ENCODE results near the gene FOXO6. TPM values are rescaled to one million over a fixed set of nuclear protein-coding genes. Genes with fewer than 3 reads are reported as not detected.
"Not testable (repeated sequence)": the region's sequence is repeated elsewhere in the genome, so short reads cannot be mapped to it uniquely, and the experiment has no call there.

FOXO6 gene
- total RNA-seq, 1 donor from 2014 or later, result 2.8 TPM

- H3K9me3 Mint-ChIP-seq (ENCODE audit: low read depth), result peaks cover 5% of the 10 kb centered on the region
- no peaks in the 10 kb centered on the region for H3K36me3 Mint-ChIP-seq (ENCODE audit: insufficient read depth)
- DNase-seq (ENCODE audit: low spot score, unreplicated experiment), result no peak
- no peak for TF ChIP-seq CTCF (IDR thresholded peaks at IDR 0.05; ENCODE audit: unreplicated experiment)
- H3K27me3 Mint-ChIP-seq, result peaks cover 6% of the 10 kb centered on the region
- H3K4me3 Mint-ChIP-seq (ENCODE audit: low read depth), result no peak overlapping the region
- H3K27ac Mint-ChIP-seq, result no peak overlapping the region
- H3K4me1 Mint-ChIP-seq (ENCODE audit: low read depth), result peaks cover 2% of the 10 kb centered on the region
Measured at GRCh38 chr1:41329662-41330587, 31.3 kb upstream of the FOXO6 start.

GRCh38 chr1:41330588-41331545 lies 30.4 kb upstream of the FOXO6 start:
- H3K27ac Mint-ChIP-seq, result no peak overlapping the region
- TF ChIP-seq CTCF (IDR thresholded peaks at IDR 0.05; ENCODE audit: unreplicated experiment), result peak; percentile 25
- H3K4me1 Mint-ChIP-seq (ENCODE audit: low read depth), result peaks cover 2% of the 10 kb centered on the region
- no peaks in the 10 kb centered on the region for H3K36me3 Mint-ChIP-seq (ENCODE audit: insufficient read depth)
- peaks cover 11% of the 10 kb centered on the region for H3K9me3 Mint-ChIP-seq (ENCODE audit: low read depth)
- H3K4me3 Mint-ChIP-seq (ENCODE audit: low read depth), result no peak overlapping the region
- no peak for DNase-seq (ENCODE audit: low spot score, unreplicated experiment)
- H3K27me3 Mint-ChIP-seq, result peaks cover 6% of the 10 kb centered on the region

- Mint-ChIP-seq H3K4me3 (ENCODE audit: low read depth) (no peak overlapping the region), H3K9me3 (ENCODE audit: low read depth) (peaks cover 11% of the 10 kb centered on the region), H3K27ac (no peak overlapping the region), H3K27me3 (peaks cover 2% of the 10 kb centered on the region), H3K36me3 (ENCODE audit: insufficient read depth) (no peaks in the 10 kb centered on the region), H3K4me1 (ENCODE audit: low read depth) (peaks cover 2% of the 10 kb centered on the region)
- DNase-seq (ENCODE audit: low spot score, unreplicated experiment), result no peak
- TF ChIP-seq CTCF (IDR thresholded peaks at IDR 0.05; ENCODE audit: unreplicated experiment), result no peak
Measured at GRCh38 chr1:41331546-41331917, 29.7 kb upstream of the FOXO6 start.

- peaks cover 11% of the 10 kb centered on the region for H3K9me3 Mint-ChIP-seq (ENCODE audit: low read depth)
- DNase-seq (ENCODE audit: low spot score, unreplicated experiment); H3K27me3 Mint-ChIP-seq; H3K36me3 Mint-ChIP-seq (ENCODE audit: insufficient read depth); H3K4me3 Mint-ChIP-seq (ENCODE audit: low read depth); H3K27ac Mint-ChIP-seq; H3K4me1 Mint-ChIP-seq (ENCODE audit: low read depth): not testable (repeated sequence)
Measured at GRCh38 chr1:41332161-41332560, 29.1 kb upstream of the FOXO6 start.

- Mint-ChIP-seq H3K27ac (no peak overlapping the region), H3K27me3 (peaks cover 2% of the 10 kb centered on the region), H3K36me3 (ENCODE audit: insufficient read depth) (peaks cover 1% of the 10 kb centered on the region), H3K4me3 (ENCODE audit: low read depth) (no peak overlapping the region), H3K9me3 (ENCODE audit: low read depth) (peaks cover 14% of the 10 kb centered on the region), H3K4me1 (ENCODE audit: low read depth) (peaks cover 2% of the 10 kb centered on the region)
- TF ChIP-seq CTCF (IDR thresholded peaks at IDR 0.05; ENCODE audit: unreplicated experiment), result no peak
- no peak for DNase-seq (ENCODE audit: low spot score, unreplicated experiment)
Measured at GRCh38 chr1:41333146-41333784, 28.0 kb upstream of the FOXO6 start.

All from progenitor cell of endocrine pancreas (in vitro differentiated cells).